HepG2 (cell line): ENCODE measurements around the gene KCNE2. TPM values are rescaled to one million over a fixed set of nuclear protein-coding genes. Genes with fewer than 3 reads are reported as not detected.

Source experiments
- ATAC-seq: fragments of 200-7000 bp; cut with Tn5 transposase; 3 replicates; pipeline ENCODE4 v1.9.1; 2020; ENCODE audit warnings: mild to moderate bottlenecking, moderate library complexity
- BruUV-seq: library from RNA; stranded (reverse); fragments of 400-500 nt; replicated peaks from 2 replicates; lab custom pipeline; 2021; lab: Mats Ljungman, UMichigan
- CTCF ChIA-PET: fragments of 300-600 bp; formaldehyde crosslinking; extraction: SDS; loops from one replicate; lab custom pipeline; 2021; ENCODE audit warnings: low total read pairs, inconsistent platforms, low intra/inter-chr PET ratio; lab: Yijun Ruan, JAX
- POLR2A ChIA-PET: fragments of 350-600 bp; sonication (Branson Sonifier 250); formaldehyde crosslinking; loops from one replicate; lab custom pipeline; 2020; ENCODE audit warnings: antibody characterized with exemption, inconsistent platforms; lab: Yijun Ruan, JAX
- DNase-seq: peaks from one replicate; pipeline ENCODE4 v3.0.0-alpha.2; 2015; ENCODE audit warnings: low spot score
- FAIRE-seq: peaks from 3 replicates; lab custom pipeline; 2011; peaks lifted over from hg19 to GRCh38; lab: Jason Lieb, UNC
- H2AFZ ChIP-seq: one replicate; pipeline ENCODE4 v1.6.1; 2011; ENCODE audit warnings: low read length, inconsistent platforms
- H3K27ac ChIP-seq: fragments of 300-600 bp; 3 replicates; pipeline ENCODE4 v1.8.0; 2011; ENCODE audit warnings: mixed run types, mild to moderate bottlenecking, mixed read lengths, low read length, inconsistent platforms; ENCODE audit not compliant: insufficient read depth; ENCODE audit errors: extremely low read length
- H3K27me3 ChIP-seq, 2 experiments: fragments of 200-600 bp in 1 of 2; 2 replicates in 1 of 2; 3 replicates in 1 of 2; pipeline versions ENCODE4 v1.6.0 to v1.8.0; 2011; ENCODE audit warnings: low read length in 2 of 2, mild to moderate bottlenecking in 2 of 2, moderate library complexity in 2 of 2, inconsistent platforms in 1 of 2; ENCODE audit not compliant: insufficient read depth in 2 of 2, control insufficient read depth in 1 of 2
- H3K36me3 ChIP-seq, 2 experiments: fragments of 200-600 bp in 1 of 2; replicated peaks in 1 of 2; 2 replicates in 1 of 2; 3 replicates in 1 of 2; pipeline versions ENCODE4 v1.5.1 to v1.8.0; 2011; ENCODE audit warnings: low read length in 2 of 2, inconsistent platforms in 1 of 2; ENCODE audit not compliant: insufficient read depth in 2 of 2, control insufficient read depth in 1 of 2
- H3K4me1 ChIP-seq: 2 replicates; pipeline ENCODE4 v1.5.1; 2012; ENCODE audit warnings: low read length, inconsistent platforms; ENCODE audit not compliant: insufficient read depth
- H3K4me2 ChIP-seq: 2 replicates; pipeline ENCODE4 v1.6.0; 2011; ENCODE audit warnings: low read depth, low read length, inconsistent platforms
- H3K4me3 ChIP-seq, 3 experiments: fragments of 200-600 bp in 1 of 3; sonication (generic), shearing (Covaris generic) in 1 of 3; replicated peaks in 1 of 3; 2 replicates each; pipeline ENCODE4 v1.5.1; 2011 to 2016; ENCODE audit warnings: low read length in 3 of 3, inconsistent platforms in 2 of 3, low read depth in 2 of 3, mild to moderate bottlenecking in 2 of 3, control low read depth in 1 of 3, mixed read lengths in 1 of 3; ENCODE audit not compliant: insufficient read depth in 1 of 3
- H3K79me2 ChIP-seq: one replicate; pipeline ENCODE4 v1.6.1; 2011; ENCODE audit warnings: low read length, inconsistent platforms; ENCODE audit not compliant: insufficient read depth
- H3K9ac ChIP-seq: 2 replicates; pipeline ENCODE4 v1.6.0; 2011; ENCODE audit warnings: mild to moderate bottlenecking, low read depth, low read length, inconsistent platforms; ENCODE audit not compliant: insufficient read depth
- H3K9me3 ChIP-seq: 2 replicates; pipeline ENCODE4 v1.5.1; 2012; ENCODE audit warnings: mild to moderate bottlenecking, low read length
- H4K20me1 ChIP-seq: 2 replicates; pipeline ENCODE4 v1.6.0; 2011; ENCODE audit warnings: inconsistent platforms, mild to moderate bottlenecking, low read length, moderate library complexity; ENCODE audit not compliant: insufficient read depth
- WGBS: methylation state at CpG from one replicate; pipeline ENCODE4 v1.1.6; 2017; ENCODE audit warnings: low lambda C conversion rate; 5-methylcytosine and 5-hydroxymethylcytosine counted together
- in situ Hi-C: cut with HindIII; loops from 2 replicates; pipeline ENCODE4 v1.10.0; 2017; ENCODE audit warnings: low pct_unique_long_range_greater_than_20kb; ENCODE audit not compliant: extremely low pct_ligation_motif_present
- intact Hi-C: fragments of 100-400 bp; cut with micrococcal nuclease; formaldehyde crosslinking; loops from one replicate; pipeline ENCODE4 v1.10.0; 2022; ENCODE audit not compliant: unreplicated experiment
- polyA plus RNA-seq, 8 experiments: library from polyadenylated mRNA; depleted of rRNA in 3 of 8; stranded (reverse) in 7 of 8; unstranded in 1 of 8; fragments of >200 nt; fragmentation: Illumina TruSeq in 4 of 8; extraction: Trizol in 4 of 8; gene quantifications; 2 replicates each; pipeline versions ENCODE4 v1.2.1 to v1.2.3, GENCODE V29; 2011 to 2016; ENCODE audit warnings: low read depth in 4 of 8, missing spikeins in 1 of 8, mixed read lengths in 1 of 8; ENCODE audit not compliant: insufficient read depth in 1 of 8
- total RNA-seq, 5 experiments: library from RNA; depleted of rRNA; stranded (reverse); fragments of >200 nt; fragmentation: Illumina TruSeq; extraction: Trizol; gene quantifications; 2 replicates each; pipeline ENCODE4 v1.2.3, GENCODE V29; 2016; ENCODE audit warnings: low read depth in 1 of 5
- TF ChIP-seq, protein P1 (sequence below): sonication (generic); formaldehyde crosslinking; IDR thresholded peaks from 2 replicates; pipeline ENCODE4 v1.5.0; 2020; ENCODE audit warnings: mild to moderate bottlenecking, missing genetic modification reagents, moderate library complexity
- TF ChIP-seq, protein P2 (sequence below): IDR thresholded peaks from 2 replicates; pipeline ENCODE4 v1.6.1; 2016; ENCODE audit warnings: missing compliant biosample characterization, missing genetic modification reagents, borderline replicate concordance
- TF ChIP-seq, protein P3 (sequence below): sonication (generic); formaldehyde crosslinking; IDR thresholded peaks from 2 replicates; pipeline ENCODE4 v1.8.0; 2022; ENCODE audit warnings: mild to moderate bottlenecking, missing genetic modification reagents, moderate library complexity

Gene KCNE2
- total and polyA plus RNA-seq, 2 of the 13 experiments (the other 11 are each of a cell fraction or from before 2014, with no cell fraction given), result not detected

DNA sequence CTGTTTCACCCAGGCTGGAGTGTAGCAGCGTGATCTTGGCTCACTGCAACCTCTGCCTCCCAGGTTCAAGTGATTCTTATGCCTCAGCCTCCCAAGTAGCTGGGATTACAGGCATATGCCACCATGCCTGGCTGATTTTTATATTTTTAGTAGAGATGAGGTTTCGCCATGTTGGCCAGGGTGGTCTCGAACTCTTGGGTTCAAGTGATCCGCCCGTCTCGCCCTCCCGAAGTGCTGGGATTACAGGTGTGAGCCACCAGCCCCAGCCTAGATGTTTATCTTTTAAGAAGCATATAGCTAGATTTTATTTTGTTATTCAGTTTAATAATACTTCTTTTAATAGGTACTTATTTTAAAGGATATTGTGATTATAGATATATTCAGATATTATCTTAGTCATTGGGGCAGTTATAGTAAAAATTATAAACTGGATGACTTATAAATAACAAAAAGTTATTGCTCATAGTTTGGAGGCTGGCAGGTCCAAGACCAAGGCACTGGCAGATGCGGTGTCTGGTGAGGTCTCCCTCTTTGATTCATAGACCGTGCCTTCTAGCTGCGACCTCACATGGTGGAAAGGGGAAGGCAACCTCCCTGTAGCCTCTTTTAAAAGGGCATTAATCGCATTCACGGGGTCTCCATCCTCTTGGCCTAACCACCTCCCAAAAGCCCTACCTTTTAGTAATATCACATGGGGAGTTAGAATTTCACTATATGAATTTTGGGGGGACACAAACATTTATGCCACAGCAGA is 3.1 kb upstream of the KCNE2 start:
- no peak overlapping the region for H2AFZ ChIP-seq
- CTCF ChIA-PET, result interaction anchor here (0.9 kb wide), 1 partner anchor 243 kb away, joined by 3 read pairs; no protein-coding TSS in a partner anchor

More for the DNA sequence above, 3.1 kb upstream of the KCNE2 start:
- H3K9ac ChIP-seq, result no peak overlapping the region
- WGBS, result 46% methylated on average over 12 of the region's 12 CpGs
- no peaks in the 10 kb centered on the region for H3K79me2 ChIP-seq
- H3K4me1 ChIP-seq, result peaks cover 26% of the 10 kb centered on the region
- ATAC-seq (peak; percentile 53; the same call in 2 of the 3 replicates), FAIRE-seq (no peak), DNase-seq (no peak)
- TF ChIP-seq, protein P1, sequence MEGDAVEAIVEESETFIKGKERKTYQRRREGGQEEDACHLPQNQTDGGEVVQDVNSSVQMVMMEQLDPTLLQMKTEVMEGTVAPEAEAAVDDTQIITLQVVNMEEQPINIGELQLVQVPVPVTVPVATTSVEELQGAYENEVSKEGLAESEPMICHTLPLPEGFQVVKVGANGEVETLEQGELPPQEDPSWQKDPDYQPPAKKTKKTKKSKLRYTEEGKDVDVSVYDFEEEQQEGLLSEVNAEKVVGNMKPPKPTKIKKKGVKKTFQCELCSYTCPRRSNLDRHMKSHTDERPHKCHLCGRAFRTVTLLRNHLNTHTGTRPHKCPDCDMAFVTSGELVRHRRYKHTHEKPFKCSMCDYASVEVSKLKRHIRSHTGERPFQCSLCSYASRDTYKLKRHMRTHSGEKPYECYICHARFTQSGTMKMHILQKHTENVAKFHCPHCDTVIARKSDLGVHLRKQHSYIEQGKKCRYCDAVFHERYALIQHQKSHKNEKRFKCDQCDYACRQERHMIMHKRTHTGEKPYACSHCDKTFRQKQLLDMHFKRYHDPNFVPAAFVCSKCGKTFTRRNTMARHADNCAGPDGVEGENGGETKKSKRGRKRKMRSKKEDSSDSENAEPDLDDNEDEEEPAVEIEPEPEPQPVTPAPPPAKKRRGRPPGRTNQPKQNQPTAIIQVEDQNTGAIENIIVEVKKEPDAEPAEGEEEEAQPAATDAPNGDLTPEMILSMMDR, result 0 out of 2 replicates have a peak, but pooled peaks have one; percentile 15
- TF ChIP-seq, protein P2, sequence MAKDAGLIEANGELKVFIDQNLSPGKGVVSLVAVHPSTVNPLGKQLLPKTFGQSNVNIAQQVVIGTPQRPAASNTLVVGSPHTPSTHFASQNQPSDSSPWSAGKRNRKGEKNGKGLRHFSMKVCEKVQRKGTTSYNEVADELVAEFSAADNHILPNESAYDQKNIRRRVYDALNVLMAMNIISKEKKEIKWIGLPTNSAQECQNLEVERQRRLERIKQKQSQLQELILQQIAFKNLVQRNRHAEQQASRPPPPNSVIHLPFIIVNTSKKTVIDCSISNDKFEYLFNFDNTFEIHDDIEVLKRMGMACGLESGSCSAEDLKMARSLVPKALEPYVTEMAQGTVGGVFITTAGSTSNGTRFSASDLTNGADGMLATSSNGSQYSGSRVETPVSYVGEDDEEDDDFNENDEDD (CRISPR knock-in tag), result no peak
- TF ChIP-seq, protein P3, sequence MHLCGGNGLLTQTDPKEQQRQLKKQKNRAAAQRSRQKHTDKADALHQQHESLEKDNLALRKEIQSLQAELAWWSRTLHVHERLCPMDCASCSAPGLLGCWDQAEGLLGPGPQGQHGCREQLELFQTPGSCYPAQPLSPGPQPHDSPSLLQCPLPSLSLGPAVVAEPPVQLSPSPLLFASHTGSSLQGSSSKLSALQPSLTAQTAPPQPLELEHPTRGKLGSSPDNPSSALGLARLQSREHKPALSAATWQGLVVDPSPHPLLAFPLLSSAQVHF (CRISPR knock-in tag), result no peak
- H3K4me3 ChIP-seq, result no peak overlapping the region
- H3K4me2 ChIP-seq, result no peak overlapping the region; the same call in 1 of the 2 replicates
- POLR2A ChIA-PET, result no interaction called here
- no peaks in the 10 kb centered on the region; a peak in 2 of 5 replicates for H3K27me3 ChIP-seq
- H3K27ac ChIP-seq, result no peak overlapping the region
- H3K9me3 ChIP-seq, result no peaks in the 10 kb centered on the region
- in situ Hi-C loops, result no loop called here
- BruUV-seq, result no TSS peak
- H3K36me3 ChIP-seq, result no peaks in the 10 kb centered on the region
- intact Hi-C loops, result no loop called here
- no peaks in the 10 kb centered on the region for H4K20me1 ChIP-seq
